Fibroblast of pulmonary artery (primary cell): ENCODE data around the gene ANKRD33B.

Experiments
- DNase-seq: peaks from one replicate; pipeline ENCODE4 v3.0.0-alpha.2; 2010; ENCODE audit warnings: low read depth
- H3K4me3 ChIP-seq: replicated peaks from 2 replicates; pipeline ENCODE4 v1.5.1; 2011; ENCODE audit warnings: low read depth, mild to moderate bottlenecking, control low read depth, low read length, moderate library complexity
- CTCF ChIP-seq: IDR thresholded peaks from 2 replicates; pipeline ENCODE4 v1.5.1; 2011; ENCODE audit warnings: mild to moderate bottlenecking, control low read depth, low read length, inconsistent platforms; ENCODE audit errors: missing control alignments

Gene ANKRD33B

GRCh38 chr5:10695759-10696543 lies 132.1 kb downstream of the ANKRD33B start:
- no peak for TF ChIP-seq CTCF
- DNase-seq, result no peak
- H3K4me3 ChIP-seq, result no peak overlapping the region

DNA sequence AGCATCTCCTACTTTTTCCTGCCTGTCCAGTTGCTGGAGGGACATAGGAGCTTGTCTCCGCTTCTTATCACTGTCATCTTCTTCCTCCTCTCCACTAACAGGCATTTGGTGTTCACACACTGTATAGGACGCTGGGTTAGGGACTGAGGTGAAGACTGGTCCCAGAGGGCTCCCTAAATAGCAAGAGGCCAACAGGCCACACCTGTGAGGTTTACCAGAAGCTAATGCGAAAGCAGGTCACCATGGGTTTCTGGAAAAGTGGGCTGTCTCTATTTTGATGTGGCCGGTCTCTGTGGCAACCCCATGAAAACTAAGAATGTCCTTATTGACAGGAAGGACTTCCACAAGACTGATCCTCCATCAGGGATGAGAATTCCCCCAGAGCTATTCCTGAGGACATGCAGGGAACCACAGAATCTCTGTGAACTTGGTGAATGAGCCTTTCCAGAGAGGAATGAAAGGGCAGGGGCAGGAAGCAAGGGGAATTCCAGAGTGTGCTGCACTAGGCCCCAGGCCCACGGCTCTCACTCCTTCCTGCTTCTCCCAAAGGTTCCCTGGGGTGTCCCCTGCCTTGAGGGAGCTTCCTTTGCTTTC lies 135.5 kb downstream of the ANKRD33B start:
- no peak for DNase-seq
- no peak overlapping the region for H3K4me3 ChIP-seq
- no peak for TF ChIP-seq CTCF

- no peak for TF ChIP-seq CTCF
- DNase-seq, result no peak
- no peak overlapping the region for H3K4me3 ChIP-seq
Observed at GRCh38 chr5:10699987-10700386, 136.1 kb downstream of the ANKRD33B start.

- no peak for DNase-seq
- no peak overlapping the region for H3K4me3 ChIP-seq
- TF ChIP-seq CTCF, result no peak
Observed at GRCh38 chr5:10700516-10700915, 136.6 kb downstream of the ANKRD33B start.

DNA sequence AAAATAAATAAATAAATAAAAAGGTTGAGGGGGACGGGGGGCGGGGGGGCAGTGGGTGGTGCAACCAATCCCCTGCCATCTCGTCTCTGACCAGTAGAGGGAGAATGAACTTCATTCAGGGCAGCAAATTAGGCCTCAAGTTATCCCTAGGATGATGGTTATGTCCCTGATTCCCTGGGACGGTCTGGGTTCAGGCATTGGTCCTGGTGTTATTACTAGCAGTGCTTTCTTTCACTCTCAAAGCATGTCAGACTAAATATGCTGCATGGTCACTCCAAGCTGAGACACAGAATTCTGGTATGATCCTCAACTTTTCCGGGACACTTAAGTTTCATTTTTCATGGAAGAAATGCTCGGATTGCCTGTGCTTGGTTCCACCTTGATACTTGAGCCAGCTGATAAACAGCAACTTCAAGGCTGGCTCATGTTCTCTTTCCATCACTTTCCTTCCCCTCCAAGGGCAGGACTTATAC lies 137.7 kb downstream of the ANKRD33B start:
- TF ChIP-seq CTCF, result peak; percentile 52
- H3K4me3 ChIP-seq, result no peak overlapping the region
- DNase-seq, result peak; percentile 61

- TF ChIP-seq CTCF, result no peak
- no peak overlapping the region for H3K4me3 ChIP-seq
- peak; percentile 84 for DNase-seq
Observed at GRCh38 chr5:10702040-10702629, 138.3 kb downstream of the ANKRD33B start.
